D341Med (cell line): Measurements from ENCODE around the gene FGFR2.
"Not testable (repeated sequence)": the region's sequence is repeated elsewhere in the genome, so short reads cannot be mapped to it uniquely, and the experiment has no call there.

Source experiments
- DNase-seq: peaks from one replicate; pipeline ENCODE4 v3.0.0; 2012; ENCODE audit warnings: low spot score

The FGFR2 gene

DNA sequence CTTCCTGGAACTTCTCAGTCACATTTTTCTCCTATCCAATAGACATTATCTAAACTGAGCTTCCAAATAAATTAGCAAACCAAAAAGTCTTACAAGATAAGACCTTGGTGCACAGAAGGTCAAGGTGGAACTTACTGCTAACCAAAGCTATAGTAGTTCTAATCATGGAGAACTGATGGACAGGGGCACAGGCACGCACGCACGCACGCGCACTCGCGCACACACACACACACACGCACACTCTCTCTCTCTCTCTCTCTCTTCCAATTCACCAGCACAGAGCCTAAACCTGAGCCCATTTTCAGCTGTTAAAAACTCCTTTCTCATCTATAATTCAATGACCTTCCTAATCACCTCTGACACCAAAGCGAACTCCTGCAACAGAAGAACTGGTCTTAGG, 7.5 kb downstream of the FGFR2 start:
- no peak for DNase-seq

DNA sequence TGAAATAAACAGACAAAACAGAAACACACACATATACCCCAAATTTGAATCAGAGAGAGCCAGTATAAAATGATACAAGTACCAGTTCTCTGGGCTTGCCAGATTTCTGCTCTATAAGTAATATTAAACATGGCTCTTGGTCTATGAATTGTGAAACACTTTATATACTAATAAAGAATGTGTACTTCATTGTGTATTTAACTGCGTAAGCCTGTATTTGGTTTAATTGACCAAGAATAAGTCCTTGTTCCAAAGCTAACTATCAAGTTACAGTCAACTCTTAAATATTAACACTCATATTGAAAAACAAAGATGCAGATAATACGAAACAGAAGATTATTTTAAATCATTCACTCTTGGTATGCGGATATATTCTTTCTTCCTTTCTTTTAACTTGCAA, 8.7 kb downstream of the FGFR2 start:
- DNase-seq: no peak

DNA sequence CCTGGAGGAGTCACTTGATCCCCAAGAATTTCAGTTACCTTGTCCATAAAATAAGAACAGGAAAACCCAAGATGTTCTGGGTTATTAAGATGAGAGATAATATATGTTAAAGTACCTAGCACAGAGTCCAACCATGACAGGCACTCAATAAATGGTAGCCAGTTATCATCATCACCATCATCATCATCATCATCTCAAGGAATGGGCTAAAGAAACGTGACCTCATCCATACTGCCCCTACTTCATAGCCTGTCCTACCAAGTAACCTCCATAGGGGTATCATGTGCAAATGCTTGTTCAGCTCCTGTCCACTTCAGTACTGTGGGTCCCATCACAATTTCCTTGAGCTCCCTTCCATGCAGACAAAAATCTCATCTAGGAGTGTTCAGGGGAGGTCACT, 14.4 kb downstream of the FGFR2 start:
- no peak for DNase-seq

DNA sequence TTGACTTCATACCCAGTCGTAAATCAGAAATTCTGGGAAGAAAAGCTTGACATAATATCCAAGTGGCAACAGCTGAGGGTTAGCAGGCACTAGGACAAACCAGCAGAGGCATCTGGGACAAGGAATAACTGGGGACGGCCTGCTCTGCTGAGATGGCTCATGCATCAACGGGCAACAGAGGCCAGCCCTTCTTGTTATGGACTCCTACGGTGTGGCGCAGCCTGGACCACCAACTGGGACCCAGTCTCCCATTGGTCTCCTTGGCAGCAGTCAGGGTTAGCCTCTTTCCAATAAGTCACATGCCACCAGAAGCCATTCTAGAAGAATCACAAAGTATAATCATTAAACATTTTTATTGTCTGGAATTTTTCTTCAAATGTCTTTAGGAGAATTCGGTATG, 15.0 kb downstream of the FGFR2 start:
- no peak for DNase-seq

DNA sequence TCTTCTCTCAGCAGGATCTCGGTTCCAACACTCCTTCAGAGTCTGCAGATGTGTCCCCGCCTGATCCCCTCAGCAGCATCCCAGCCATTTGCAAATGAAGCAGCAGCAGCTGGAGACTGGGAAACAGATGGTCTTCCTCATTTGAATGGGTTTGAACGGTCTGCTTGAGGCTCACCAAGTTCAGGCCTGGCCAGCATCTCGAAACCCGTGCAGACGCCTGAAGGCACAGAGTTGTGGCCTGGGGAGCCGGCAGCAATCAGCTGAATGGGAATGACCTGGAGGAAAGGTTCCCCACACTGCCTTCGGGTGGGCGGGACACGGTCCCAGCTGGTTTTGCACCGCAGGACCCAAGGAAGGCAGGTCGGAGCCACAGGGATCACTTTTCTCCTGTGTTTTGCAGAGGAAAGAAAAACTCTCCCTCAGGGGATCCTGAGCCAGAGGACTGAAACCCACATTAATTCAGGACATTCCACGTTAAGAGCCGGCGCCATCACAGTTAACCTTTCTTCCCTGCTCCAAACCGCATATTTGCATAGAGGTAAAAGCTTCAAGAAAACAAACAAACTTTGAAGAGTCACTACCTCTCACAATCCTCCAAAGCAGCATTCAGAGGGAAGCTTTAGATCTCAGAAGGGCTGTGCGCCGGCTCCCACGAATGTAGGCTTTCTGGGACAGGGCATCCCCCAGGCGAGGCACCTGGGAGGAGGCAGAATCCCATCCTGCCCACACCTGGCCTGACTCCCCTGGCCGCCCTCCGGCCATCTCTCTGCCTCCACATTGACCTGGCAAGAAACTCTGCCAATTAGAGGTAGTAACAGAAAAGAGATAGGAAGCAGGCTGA, 17.7 kb downstream of the FGFR2 start:
- no peak for DNase-seq

DNA sequence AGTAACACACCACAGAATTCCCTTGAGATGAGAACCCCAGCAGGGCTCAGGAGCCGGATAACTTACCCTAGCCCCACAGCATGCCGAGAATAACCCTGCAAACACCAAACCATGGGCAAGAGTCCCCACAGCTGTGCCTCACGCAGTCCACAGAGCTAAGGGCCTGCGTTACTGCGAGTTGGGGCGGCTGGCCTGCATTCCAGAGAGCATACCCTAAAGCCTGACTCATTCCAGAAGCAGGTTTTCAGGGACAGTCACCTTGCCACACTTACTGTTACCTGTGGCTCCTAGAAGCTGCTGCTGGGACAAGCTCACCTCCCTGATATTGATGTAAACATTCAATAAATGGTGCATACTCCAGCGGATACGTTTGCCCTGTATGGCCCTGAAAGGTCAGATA, 18.6 kb downstream of the FGFR2 start:
- DNase-seq: no peak

DNA sequence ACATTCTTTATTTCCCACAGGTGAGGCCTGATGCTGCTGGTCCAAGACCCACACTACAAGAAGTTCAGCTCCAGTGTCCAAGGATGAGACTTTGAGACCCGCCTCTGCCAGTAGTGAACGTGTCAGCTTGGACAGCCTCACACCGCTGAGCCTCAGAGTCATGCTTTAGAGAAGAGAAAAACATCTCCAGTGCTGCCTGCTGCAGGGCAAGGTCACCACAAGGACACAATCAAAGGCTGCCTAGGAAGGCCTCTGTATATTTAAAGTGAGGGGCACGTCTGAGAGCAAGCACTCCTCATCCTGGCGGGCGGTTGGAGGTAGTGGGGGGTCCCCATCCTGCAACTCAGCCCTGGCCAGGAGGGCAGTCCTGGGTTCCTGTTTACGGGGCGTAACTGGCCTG, 19.3 kb downstream of the FGFR2 start:
- no peak for DNase-seq

DNA sequence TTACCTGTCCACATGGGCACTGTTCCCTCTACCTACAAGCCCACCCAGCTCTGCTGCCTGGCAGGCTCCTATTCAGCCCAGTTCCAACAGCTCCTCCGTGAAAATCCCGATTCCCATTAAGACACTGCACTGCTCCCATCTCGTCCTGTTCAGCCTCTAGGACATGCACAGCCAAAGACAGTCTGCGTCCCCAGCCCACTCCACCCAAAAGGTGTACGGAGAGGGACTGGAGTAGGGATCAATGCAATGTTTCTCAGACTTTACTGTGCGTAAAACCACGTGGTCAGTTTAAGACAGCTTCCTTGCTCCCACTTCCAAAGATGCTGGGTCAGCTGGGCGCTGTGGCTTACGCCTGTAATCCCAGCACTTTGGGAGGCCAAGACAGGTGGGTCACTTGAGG, 19.9 kb downstream of the FGFR2 start:
- no peak for DNase-seq

DNA sequence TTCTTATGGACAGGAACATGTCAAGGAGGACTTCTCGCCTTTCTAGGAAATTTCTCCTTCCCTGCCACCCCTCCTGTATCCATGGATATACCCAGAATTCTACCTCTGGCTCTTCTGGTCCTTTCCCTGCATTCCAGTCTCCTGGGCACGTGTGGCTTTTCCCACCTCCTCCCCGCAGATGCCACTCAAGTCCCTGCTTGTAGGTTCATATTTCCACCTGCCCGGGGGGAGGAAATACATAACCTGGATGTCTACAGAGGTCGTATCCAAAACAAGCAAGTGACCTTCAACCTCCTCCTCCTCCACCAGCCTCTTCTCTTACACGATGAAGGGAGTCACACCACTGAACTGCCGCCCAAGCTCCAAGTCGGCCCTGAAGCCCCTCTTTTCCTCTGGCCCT, 20.7 kb downstream of the FGFR2 start:
- no peak for DNase-seq

DNA sequence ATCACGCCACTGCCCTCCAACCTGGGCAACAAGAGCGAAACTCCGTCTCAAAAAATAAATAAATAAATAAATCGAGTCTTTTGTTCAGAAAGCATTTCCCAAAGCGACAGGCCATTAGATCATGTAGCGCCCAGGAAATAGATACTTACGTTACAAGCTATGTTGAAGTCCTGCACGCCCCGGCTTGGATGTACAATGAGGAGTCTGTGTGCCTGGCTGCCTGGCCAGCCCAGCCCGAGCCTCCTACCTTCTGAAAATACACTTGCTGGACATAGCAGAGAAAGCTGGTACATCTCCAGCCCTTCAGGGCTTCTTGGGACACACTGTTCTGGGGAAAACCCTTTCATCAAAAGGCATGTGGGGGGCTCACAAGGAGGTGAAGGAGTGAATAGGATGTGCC, 22.1 kb downstream of the FGFR2 start:
- DNase-seq: no peak

DNA sequence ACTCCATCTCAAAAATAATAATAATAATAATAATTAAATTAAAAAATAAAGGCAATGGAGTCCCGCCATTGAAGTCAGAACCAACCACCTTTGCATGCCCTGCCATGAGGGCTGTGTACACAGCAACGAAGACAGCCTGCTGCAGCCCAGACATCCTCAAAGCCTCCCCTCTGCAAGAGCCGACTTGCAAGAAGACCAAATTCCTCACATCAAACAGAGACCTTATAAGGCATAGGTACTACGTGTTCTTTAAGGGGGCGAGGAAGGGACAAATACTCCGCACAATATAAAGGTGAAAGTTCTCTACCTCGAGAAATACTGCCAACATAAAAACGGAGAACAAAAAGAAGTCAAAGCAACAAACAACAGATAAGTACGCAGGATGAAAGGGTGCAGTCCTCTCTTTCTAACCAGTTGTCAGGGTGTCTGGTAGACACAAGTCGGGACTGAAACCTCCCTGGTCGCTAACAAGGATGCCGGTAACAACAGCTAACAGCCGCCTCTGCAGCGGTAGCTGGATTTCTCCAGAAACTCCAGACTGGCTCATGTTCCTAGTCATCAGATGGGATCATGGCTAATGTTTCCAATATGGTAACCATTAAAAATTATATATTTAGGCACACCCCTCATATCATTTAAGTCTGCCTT, 23.6 kb downstream of the FGFR2 start:
- no peak for DNase-seq

DNA sequence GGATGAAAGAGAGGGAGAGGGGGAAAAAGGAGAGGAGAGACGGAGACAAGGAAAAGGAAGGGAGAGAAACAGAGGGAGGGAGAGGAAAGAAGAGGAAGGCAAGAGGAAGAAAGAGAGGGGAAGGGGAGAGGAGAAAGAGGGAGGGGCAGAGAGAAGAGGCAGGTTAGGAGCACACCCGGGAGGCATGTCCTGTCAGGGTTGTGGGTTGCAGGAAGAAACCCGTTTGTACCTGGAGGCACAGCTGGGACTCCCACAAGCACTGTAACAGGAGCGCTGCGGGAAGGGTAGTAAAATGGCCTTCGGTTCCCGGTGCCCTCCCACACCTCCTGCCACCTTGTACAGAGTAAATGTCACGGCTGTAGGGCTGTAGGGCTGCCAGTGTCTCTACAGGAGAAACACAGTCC, 24.7 kb downstream of the FGFR2 start:
- DNase-seq: no peak

DNA sequence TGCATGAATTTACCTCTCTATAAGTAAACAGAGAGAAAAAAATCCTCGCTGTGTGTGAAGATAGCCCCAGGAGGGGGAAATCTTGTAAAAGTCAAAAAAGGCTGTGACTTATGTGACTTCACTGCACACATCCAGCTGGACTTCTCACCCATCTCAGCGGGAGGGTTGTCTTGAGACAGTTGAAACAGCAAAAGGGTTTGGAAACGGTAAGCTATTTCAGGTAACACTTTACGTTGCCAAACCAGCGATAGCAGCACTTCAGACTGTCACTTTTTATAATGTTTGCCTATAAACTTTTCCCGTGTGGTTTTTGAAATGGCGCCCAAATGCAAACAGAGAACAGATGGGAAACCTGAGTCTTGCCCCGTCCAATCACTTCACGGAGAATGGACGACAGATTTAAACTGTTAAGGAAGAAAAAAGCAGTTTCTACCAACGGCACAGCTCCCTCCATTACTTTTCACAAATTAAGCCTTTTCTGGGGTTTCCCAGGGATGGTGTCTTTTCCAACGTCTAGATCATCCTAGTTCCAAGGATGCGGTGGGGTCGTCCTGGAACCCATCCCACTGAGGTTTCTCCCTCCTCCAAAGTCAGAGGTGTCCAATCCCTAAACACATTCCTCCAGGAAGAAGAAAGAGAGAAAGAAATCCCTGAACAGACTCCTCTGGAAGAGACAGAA, 25.2 kb downstream of the FGFR2 start:
- no peak for DNase-seq

DNA sequence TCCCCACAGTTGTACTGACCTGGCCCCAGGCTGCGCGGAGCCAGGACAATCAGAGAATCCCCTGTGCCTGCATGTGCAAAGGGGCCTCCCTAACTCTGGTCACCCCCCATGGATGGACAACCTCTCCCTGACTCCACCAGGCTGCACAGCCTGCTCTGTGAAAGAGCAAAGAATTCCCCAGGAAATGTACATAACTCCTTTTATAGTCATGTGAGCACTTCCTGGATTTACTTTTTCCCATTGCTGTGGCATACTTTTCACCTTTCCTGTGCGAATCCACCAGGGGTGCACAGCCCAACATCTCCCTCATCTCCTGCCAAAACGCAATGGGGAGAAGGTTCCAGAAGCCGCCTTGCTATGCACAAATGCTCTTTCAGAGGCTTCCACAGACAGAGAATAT, 27.9 kb downstream of the FGFR2 start:
- no peak for DNase-seq

DNA sequence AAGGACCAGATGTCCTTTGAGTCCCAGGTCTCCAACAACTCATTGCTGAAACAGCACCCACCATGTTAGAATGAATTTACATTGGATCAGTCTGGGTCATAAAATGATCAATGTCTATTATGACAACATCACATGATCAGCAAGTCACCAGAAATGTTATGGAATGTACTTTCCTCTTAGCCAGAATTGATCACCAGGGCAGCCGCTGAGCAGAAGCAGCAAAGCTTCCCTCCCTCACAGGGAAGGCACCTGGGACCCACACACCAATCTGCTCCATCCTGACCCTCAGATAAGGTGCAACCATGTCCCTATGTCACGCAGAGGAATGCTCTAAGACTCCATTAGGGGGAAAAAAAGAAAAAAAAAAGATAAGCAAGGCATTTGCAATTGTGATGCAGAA, 30.0 kb downstream of the FGFR2 start:
- DNase-seq: no peak

DNA sequence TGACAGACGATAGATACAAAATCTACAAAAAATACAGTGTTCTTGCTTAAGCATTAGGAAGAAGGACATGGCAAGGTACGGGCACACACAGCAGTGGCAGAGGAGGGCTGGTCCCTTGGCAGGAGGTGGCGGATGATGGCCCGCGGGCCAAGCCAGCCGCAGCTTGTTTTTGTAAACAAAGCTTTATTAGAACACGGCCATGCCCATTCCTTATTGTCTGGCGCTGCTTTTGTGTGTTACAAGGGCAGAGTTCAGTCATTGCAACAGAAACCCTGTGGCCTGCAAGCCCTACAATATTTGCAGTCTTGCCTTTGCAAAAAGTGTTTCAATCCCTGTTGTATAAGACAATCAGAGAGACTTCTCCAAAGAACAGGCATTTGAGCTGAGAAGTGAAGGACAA, 30.7 kb downstream of the FGFR2 start:
- DNase-seq: no peak

DNA sequence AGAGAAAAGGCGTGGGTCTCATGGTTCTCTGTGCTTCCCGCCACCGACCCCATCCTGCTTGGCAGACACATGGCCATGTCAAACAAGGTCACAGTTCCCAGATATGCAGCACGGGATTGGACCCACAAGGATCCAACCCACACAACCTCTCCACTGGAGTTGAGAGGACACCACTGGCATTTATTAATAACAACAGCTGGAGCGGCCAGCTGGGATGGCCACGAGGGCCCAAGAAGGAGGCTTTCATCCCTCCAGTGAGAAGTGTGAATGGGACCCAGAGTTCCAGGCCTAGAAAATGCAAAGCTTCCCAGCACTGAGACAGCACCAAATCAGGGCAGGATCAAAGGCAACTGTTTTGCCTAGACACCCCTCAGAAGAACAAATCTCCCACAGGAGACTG, 31.5 kb downstream of the FGFR2 start:
- no peak for DNase-seq

DNA sequence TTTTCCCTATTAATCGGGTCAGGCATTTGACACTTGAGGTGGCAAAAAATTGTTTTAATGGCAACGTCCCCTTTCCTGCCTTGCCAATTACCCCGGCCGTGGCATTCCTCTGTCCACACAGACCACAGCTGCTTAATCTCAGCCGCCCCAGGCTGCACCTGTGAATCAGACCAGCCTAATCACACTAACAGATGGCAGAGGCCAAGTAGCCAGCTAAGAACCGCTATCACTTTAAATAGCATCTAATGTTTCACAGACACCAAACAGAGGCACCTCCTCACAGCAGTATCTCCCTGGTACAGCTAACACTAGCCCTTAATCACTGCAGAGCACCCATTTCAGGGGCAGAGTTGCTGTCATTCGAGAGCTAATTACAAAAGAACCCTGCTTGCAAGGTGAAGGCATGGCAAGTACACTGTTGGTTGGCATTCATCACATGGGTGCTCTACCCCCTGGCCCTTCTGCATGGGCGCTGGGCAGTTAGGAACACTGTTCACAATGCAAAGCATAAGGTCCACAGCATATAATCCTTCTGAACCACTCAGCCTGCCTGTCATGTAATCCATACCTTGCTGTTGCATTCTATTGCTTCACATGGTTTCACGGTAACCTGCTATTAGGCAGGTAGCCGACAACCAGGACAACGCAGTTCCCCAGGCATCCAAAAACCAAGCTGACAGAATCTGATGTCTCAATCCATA, 38.8 kb downstream of the FGFR2 start:
- peak; percentile 39 for DNase-seq

DNA sequence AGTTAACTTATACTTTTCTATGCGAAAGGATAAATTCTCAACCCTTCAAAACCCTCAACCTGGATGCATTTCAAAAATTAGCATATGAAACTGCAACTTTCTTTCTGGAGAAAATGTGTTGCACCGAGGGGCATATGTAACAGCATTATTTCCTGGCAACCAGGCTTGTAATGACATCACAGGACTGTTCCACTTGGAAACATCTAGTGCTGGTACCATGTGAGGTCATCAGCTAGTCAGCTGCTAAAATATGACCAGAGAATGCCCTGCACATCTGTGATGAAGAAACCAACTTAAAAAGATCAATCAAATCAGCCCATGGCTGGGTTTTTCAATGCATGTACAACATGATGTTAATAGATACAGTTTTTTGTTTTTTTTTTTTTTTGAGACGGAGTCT, 40.0 kb downstream of the FGFR2 start:
- DNase-seq: no peak

DNA sequence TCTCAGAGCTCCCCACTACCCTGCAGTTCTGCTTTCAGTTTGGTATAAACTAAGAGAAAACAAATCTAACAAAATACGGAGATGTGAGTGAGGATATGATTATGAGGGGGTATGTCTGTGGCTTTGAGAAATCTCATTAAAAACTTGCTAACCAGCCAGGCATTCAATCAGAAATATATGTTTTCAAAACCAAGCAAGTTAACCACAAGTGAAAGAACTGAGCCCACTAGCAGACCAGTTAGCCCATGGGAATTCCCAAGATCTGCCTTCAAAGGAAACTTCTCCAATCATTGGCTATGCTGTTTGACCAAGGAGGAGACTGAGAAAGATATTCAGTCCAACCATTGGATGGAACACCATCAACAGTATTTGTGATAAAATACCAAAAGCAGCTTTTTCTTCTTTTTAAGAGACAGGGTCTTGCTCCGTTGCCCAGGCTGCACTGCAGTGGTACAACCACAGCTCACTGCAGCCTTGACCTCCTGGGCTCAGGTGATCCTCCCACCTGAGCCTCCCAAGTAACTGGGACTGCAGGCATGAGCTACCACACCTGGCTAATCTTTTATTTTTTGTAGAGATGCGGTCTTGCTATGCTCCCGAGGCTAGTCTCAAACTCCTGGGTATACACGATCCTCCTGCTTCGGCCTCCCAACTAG, 41.2 kb downstream of the FGFR2 start:
- no peak for DNase-seq

DNA sequence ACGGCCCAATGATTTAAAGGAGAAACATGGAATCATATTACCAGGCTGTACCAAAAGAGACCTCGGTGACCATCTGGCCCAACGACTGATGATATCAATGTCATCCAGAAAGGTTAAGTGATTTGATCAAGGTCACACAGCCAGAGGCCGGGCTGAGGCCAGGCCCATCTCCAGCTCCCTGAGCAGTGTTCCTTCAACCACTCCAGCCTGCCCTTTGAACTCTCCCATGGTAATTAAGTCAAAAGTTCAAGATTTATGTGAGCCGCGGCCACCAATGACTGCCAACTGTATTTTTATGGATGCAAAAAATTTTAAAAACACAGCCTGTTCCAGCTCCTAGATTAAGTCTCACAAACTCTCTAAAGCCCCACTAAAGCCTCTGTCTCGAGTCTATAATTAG, 41.8 kb downstream of the FGFR2 start:
- DNase-seq: no peak

DNA sequence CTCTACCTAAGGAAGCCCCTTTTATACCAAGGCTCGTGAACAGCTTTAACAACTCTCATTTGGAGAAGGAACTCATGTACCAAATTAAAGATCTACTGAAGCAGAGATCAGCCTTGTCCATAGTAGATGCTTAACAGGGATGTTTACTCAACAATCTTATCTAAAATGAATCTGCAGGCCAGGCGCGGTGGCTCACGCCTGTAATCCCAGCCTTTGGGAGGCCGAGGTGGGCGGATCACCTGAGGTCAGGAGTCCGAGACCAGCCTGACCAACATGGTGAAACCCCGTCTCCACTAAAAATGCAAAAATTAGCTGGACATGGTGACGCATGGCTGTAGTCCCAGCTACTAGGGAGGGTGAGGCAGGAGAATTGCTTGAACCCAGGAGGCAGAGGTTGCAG, 43.3 kb downstream of the FGFR2 start:
- DNase-seq: not testable (repeated sequence)
